Measurements from ENCODE around the gene RPS6KA2. TPM values are rescaled to one million over a fixed set of nuclear protein-coding genes. Genes with fewer than 3 reads are reported as not detected.
A peak's percentile ranks its signal among the peaks of the same experiment; 100 is the strongest.

The RPS6KA2 gene
- total RNA-seq, 1 donor from 2014 or later: 12.3 TPM

GRCh38 chr6:166633732-166634535 lies 6.9 kb upstream of the RPS6KA2 start:
- no peak for TF ChIP-seq CTCF (IDR thresholded peaks at IDR 0.05; ENCODE audit: unreplicated experiment)
- Mint-ChIP-seq H3K27ac (no peak overlapping the region), H3K9me3 (no peaks in the 10 kb centered on the region), H3K4me3 (no peak overlapping the region), H3K27me3 (ENCODE audit: low read depth) (peaks cover 38% of the 10 kb centered on the region), H3K4me1 (no peaks in the 10 kb centered on the region), H3K36me3 (no peaks in the 10 kb centered on the region)
- no peak for DNase-seq (ENCODE audit: low spot score in 2 of 2, unreplicated experiment in 2 of 2)

- H3K4me3 Mint-ChIP-seq: no peak overlapping the region
- H3K27me3 Mint-ChIP-seq (ENCODE audit: low read depth): peaks cover 44% of the 10 kb centered on the region
- DNase-seq (ENCODE audit: low spot score in 2 of 2, unreplicated experiment in 2 of 2): no peak
- H3K36me3 Mint-ChIP-seq: no peaks in the 10 kb centered on the region
- H3K9me3 Mint-ChIP-seq: no peaks in the 10 kb centered on the region
- no peak for TF ChIP-seq CTCF (IDR thresholded peaks at IDR 0.05; ENCODE audit: unreplicated experiment)
- no peak overlapping the region for H3K27ac Mint-ChIP-seq
- H3K4me1 Mint-ChIP-seq: peaks cover 7% of the 10 kb centered on the region
Observed at GRCh38 chr6:166632731-166633130, 5.7 kb upstream of the RPS6KA2 start.

- no peak overlapping the region for H3K27ac Mint-ChIP-seq
- H3K27me3 Mint-ChIP-seq (ENCODE audit: low read depth): peaks cover 51% of the 10 kb centered on the region
- peaks cover 17% of the 10 kb centered on the region for H3K4me1 Mint-ChIP-seq
- no peaks in the 10 kb centered on the region for H3K9me3 Mint-ChIP-seq
- H3K4me3 Mint-ChIP-seq: no peak overlapping the region
- TF ChIP-seq CTCF (IDR thresholded peaks at IDR 0.05; ENCODE audit: unreplicated experiment): no peak
- DNase-seq (ENCODE audit: low spot score in 2 of 2, unreplicated experiment in 2 of 2): no peak
- H3K36me3 Mint-ChIP-seq: no peaks in the 10 kb centered on the region
Observed at GRCh38 chr6:166630462-166630861, 3.4 kb upstream of the RPS6KA2 start.

GRCh38 chr6:166629628-166630027 lies 2.6 kb upstream of the RPS6KA2 start:
- no peak for DNase-seq (ENCODE audit: low spot score in 2 of 2, unreplicated experiment in 2 of 2)
- Mint-ChIP-seq H3K27ac (no peak overlapping the region), H3K4me3 (no peak overlapping the region), H3K4me1 (peaks cover 22% of the 10 kb centered on the region), H3K36me3 (no peaks in the 10 kb centered on the region), H3K27me3 (ENCODE audit: low read depth) (peaks cover 48% of the 10 kb centered on the region), H3K9me3 (no peaks in the 10 kb centered on the region)
- TF ChIP-seq CTCF (IDR thresholded peaks at IDR 0.05; ENCODE audit: unreplicated experiment): no peak

- H3K9me3 Mint-ChIP-seq: no peaks in the 10 kb centered on the region
- H3K27ac Mint-ChIP-seq: peak overlapping the region; percentile 98
- H3K36me3 Mint-ChIP-seq: no peaks in the 10 kb centered on the region
- peaks cover 43% of the 10 kb centered on the region for H3K27me3 Mint-ChIP-seq (ENCODE audit: low read depth)
- no peak for DNase-seq (ENCODE audit: low spot score in 2 of 2, unreplicated experiment in 2 of 2)
- peaks cover 22% of the 10 kb centered on the region for H3K4me1 Mint-ChIP-seq
- no peak for TF ChIP-seq CTCF (IDR thresholded peaks at IDR 0.05; ENCODE audit: unreplicated experiment)
- H3K4me3 Mint-ChIP-seq: peak overlapping the region; percentile 76
Observed at GRCh38 chr6:166627875-166628801, 1.1 kb upstream of the RPS6KA2 start.

Measured in mesothelial cell of epicardium (in vitro differentiated cells).